Gastroesophageal sphincter (tissue), 3 donors: ENCODE results near the gene PDLIM5.

Experiments
- CTCF ChIP-seq, 4 experiments: fragments of 200-600 bp in 2 of 4; fragments of 450-650 bp in 2 of 4; sonication (generic) in 1 of 4; IDR thresholded peaks; one replicate each; pipeline ENCODE4 v1.5.1; 2017 to 2019; ENCODE audit warnings: antibody characterized with exemption in 4 of 4, mild to moderate bottlenecking in 2 of 4, moderate library complexity in 2 of 4
- POLR2A ChIP-seq, 2 donors: fragments of 450-650 bp; IDR thresholded peaks; one replicate each; pipeline ENCODE4 v1.6.1; 2017; ENCODE audit warnings: antibody characterized with exemption in 2 of 2, mild to moderate bottlenecking in 2 of 2, moderate library complexity in 1 of 2

GRCh38 chr4:94519019-94519418 is 67.3 kb downstream of the PDLIM5 start:
- TF ChIP-seq POLR2A (IDR thresholded peaks at IDR 0.05) (no peak), CTCF (IDR thresholded peaks at IDR 0.05) (no peak)
